IMR-90 (cell line): ENCODE data around the gene RAET1E. TPM values are rescaled to one million over a fixed set of nuclear protein-coding genes. Genes with fewer than 3 reads are reported as not detected.

Experiments
- ATAC-seq: fragments of 200-7000 bp; cut with Tn5 transposase; 2 replicates; pipeline ENCODE4 v1.9.1; 2020; ENCODE audit warnings: low read depth, mild to moderate bottlenecking, moderate library complexity
- BruUV-seq: library from RNA; stranded (reverse); fragments of 400-500 nt; replicated peaks from 2 replicates; lab custom pipeline; 2021; lab: Mats Ljungman, UMichigan
- CTCF ChIA-PET: fragments of 300-600 bp; formaldehyde crosslinking; extraction: SDS; loops from one replicate; lab custom pipeline; 2021; ENCODE audit warnings: antibody characterized with exemption; lab: Yijun Ruan, JAX
- POLR2A ChIA-PET: fragments of 300-600 bp; sonication (Branson Sonifier 250); formaldehyde crosslinking; loops from one replicate; lab custom pipeline; 2022; ENCODE audit warnings: antibody characterized with exemption; ENCODE audit not compliant: unreplicated experiment; lab: Charles Lee
- DNase-seq: peaks from one replicate; pipeline ENCODE4 v3.0.0; 2013
- H2AFZ ChIP-seq: replicated peaks from 2 replicates; pipeline ENCODE3; 2013; ENCODE audit warnings: low read length, mild to moderate bottlenecking; ENCODE audit not compliant: poor library complexity
- H2AK5ac ChIP-seq: 2 replicates; pipeline ENCODE4 v1.6.1; 2013; ENCODE audit warnings: low read depth, low read length, inconsistent platforms
- H2AK9ac ChIP-seq: replicated peaks from 2 replicates; pipeline ENCODE3; 2013; ENCODE audit warnings: mild to moderate bottlenecking, low read depth, low read length, moderate library complexity; ENCODE audit not compliant: poor library complexity
- H2BK120ac ChIP-seq: 2 replicates; pipeline ENCODE4 v1.6.1; 2013; ENCODE audit warnings: low read depth, low read length, inconsistent platforms
- H2BK15ac ChIP-seq: 3 replicates; pipeline ENCODE4 v1.6.1; 2013; ENCODE audit warnings: low read depth, low read length, inconsistent platforms
- H2BK20ac ChIP-seq: 2 replicates; pipeline ENCODE4 v1.6.1; 2013; ENCODE audit warnings: low read depth, mild to moderate bottlenecking, inconsistent platforms, low read length, moderate library complexity
- H2BK5ac ChIP-seq: 2 replicates; pipeline ENCODE4 v1.6.1; 2013; ENCODE audit warnings: mild to moderate bottlenecking, low read depth, low read length, inconsistent platforms; ENCODE audit not compliant: poor library complexity, severe bottlenecking
- H3K14ac ChIP-seq: replicated peaks from 2 replicates; pipeline ENCODE4 v1.6.1; 2013; ENCODE audit warnings: low read depth, low read length, inconsistent platforms
- H3K18ac ChIP-seq: 2 replicates; pipeline ENCODE4 v1.6.1; 2013; ENCODE audit warnings: low read depth, low read length, control low read depth
- H3K23ac ChIP-seq: 2 replicates; pipeline ENCODE4 v1.6.1; 2013; ENCODE audit warnings: low read depth, low read length, inconsistent platforms
- H3K27ac ChIP-seq: 2 replicates; pipeline ENCODE4 v1.5.1; 2013; ENCODE audit warnings: mild to moderate bottlenecking, control low read depth, low read length; ENCODE audit not compliant: insufficient read depth
- H3K27me3 ChIP-seq: 2 replicates; pipeline ENCODE4 v1.6.1; 2013; ENCODE audit warnings: low read length; ENCODE audit not compliant: control insufficient read depth, insufficient read depth
- H3K36me3 ChIP-seq: 2 replicates; pipeline ENCODE4 v1.6.1; 2013; ENCODE audit warnings: low read length, mixed read lengths; ENCODE audit not compliant: control insufficient read depth, insufficient read depth
- H3K4ac ChIP-seq: 2 replicates; pipeline ENCODE4 v1.6.1; 2013; ENCODE audit warnings: low read depth, low read length, inconsistent platforms
- H3K4me1 ChIP-seq: 2 replicates; pipeline ENCODE4 v1.6.1; 2013; ENCODE audit warnings: low read length, mixed read lengths; ENCODE audit not compliant: control insufficient read depth, insufficient read depth
- H3K4me2 ChIP-seq: 2 replicates; pipeline ENCODE4 v1.6.1; 2013; ENCODE audit warnings: low read depth, mild to moderate bottlenecking, control low read depth, low read length, moderate library complexity
- H3K4me3 ChIP-seq: 2 replicates; pipeline ENCODE4 v1.5.1; 2013; ENCODE audit warnings: low read depth, mild to moderate bottlenecking, control low read depth, low read length, moderate library complexity; ENCODE audit not compliant: insufficient read depth
- H3K56ac ChIP-seq: 2 replicates; pipeline ENCODE4 v1.6.1; 2013; ENCODE audit warnings: low read length, inconsistent platforms; ENCODE audit not compliant: insufficient read depth; ENCODE audit errors: extremely low read depth
- H3K79me1 ChIP-seq, 2 experiments: 2 replicates each; pipeline ENCODE4 v1.6.1; 2013; ENCODE audit warnings: low read length in 2 of 2, inconsistent platforms in 1 of 2, low read depth in 1 of 2
- H3K9ac ChIP-seq: 2 replicates; pipeline ENCODE4 v1.6.1; 2013; ENCODE audit warnings: low read depth, low read length, control low read depth
- H3K9me1 ChIP-seq: 2 replicates; pipeline ENCODE4 v1.6.1; 2013; ENCODE audit warnings: low read length, inconsistent platforms; ENCODE audit not compliant: insufficient read depth
- H3K9me3 ChIP-seq: 2 replicates; pipeline ENCODE4 v1.6.1; 2013; ENCODE audit warnings: low read length; ENCODE audit not compliant: control insufficient read depth, insufficient read depth
- H4K20me1 ChIP-seq: 2 replicates; pipeline ENCODE4 v1.6.1; 2013; ENCODE audit warnings: low read length, inconsistent platforms; ENCODE audit not compliant: insufficient read depth
- H4K5ac ChIP-seq: 2 replicates; pipeline ENCODE4 v1.6.1; 2013; ENCODE audit warnings: mild to moderate bottlenecking, low read depth, low read length, control low read depth
- H4K8ac ChIP-seq, 2 experiments: 2 replicates each; pipeline ENCODE4 v1.6.1; 2013; ENCODE audit warnings: low read depth in 2 of 2, low read length in 2 of 2, control low read depth in 1 of 2, inconsistent platforms in 1 of 2
- H4K91ac ChIP-seq: 2 replicates; pipeline ENCODE4 v1.6.1; 2013; ENCODE audit warnings: low read depth, low read length, inconsistent platforms; ENCODE audit not compliant: insufficient read depth
- BHLHE40 ChIP-seq: fragments of 150-350 bp; IDR thresholded peaks from 2 replicates; pipeline ENCODE4 v1.6.1; 2016; ENCODE audit warnings: mild to moderate bottlenecking, low read depth, low read length
- CEBPB ChIP-seq: IDR thresholded peaks from 2 replicates; pipeline ENCODE4 v1.6.1; 2012; ENCODE audit warnings: low read depth, low read length, improper control_type of control experiment
- CHD1 ChIP-seq: IDR thresholded peaks from 2 replicates; pipeline ENCODE4 v1.6.1; 2012; ENCODE audit warnings: low read depth, low read length, improper control_type of control experiment
- FOS ChIP-seq: fragments of 150-350 bp; IDR thresholded peaks from 2 replicates; pipeline ENCODE4 v1.6.1; 2016; ENCODE audit warnings: low read depth, low read length
- MAFK ChIP-seq: IDR thresholded peaks from 2 replicates; pipeline ENCODE4 v1.6.1; 2012; ENCODE audit warnings: low read depth, low read length, improper control_type of control experiment
- MAZ ChIP-seq: IDR thresholded peaks from 2 replicates; pipeline ENCODE4 v1.6.1; 2012; ENCODE audit warnings: low read depth, mild to moderate bottlenecking, low read length, improper control_type of control experiment, moderate library complexity, borderline replicate concordance
- MXI1 ChIP-seq: IDR thresholded peaks from 2 replicates; pipeline ENCODE4 v1.6.1; 2012; ENCODE audit warnings: low read depth, mild to moderate bottlenecking, low read length, moderate library complexity, borderline replicate concordance
- NFE2L2 ChIP-seq: fragments of 150-350 bp; IDR thresholded peaks from 2 replicates; pipeline ENCODE4 v1.6.1; 2016; ENCODE audit warnings: low read depth, mild to moderate bottlenecking, low read length
- POLR2A ChIP-seq: IDR thresholded peaks from 2 replicates; pipeline ENCODE4 v1.6.1; 2012; ENCODE audit warnings: mild to moderate bottlenecking, low read depth, low read length
- RAD21 ChIP-seq: IDR thresholded peaks from 2 replicates; pipeline ENCODE4 v1.6.1; 2012; ENCODE audit warnings: low read length, improper control_type of control experiment
- RCOR1 ChIP-seq: IDR thresholded peaks from 2 replicates; pipeline ENCODE4 v1.6.1; 2012; ENCODE audit warnings: mild to moderate bottlenecking, low read length, improper control_type of control experiment; ENCODE audit not compliant: insufficient replicate concordance
- RFX5 ChIP-seq: IDR thresholded peaks from 2 replicates; pipeline ENCODE4 v1.8.0; 2012; ENCODE audit warnings: low read depth, mild to moderate bottlenecking, low read length, moderate library complexity
- SMC3 ChIP-seq: fragments of 150-350 bp; IDR thresholded peaks from 2 replicates; pipeline ENCODE4 v1.6.1; 2016; ENCODE audit warnings: low read depth, mild to moderate bottlenecking, antibody characterized with exemption, low read length, moderate library complexity
- WGBS, 2 experiments: methylation state at CpG; one replicate each; pipeline versions ENCODE4 v1.1.5 to v1.1.7; 2013; ENCODE audit warnings: missing lambda C conversion rate in 2 of 2; ENCODE audit not compliant: insufficient read length in 1 of 2; ENCODE audit errors: extremely low coverage in 2 of 2; 5-methylcytosine and 5-hydroxymethylcytosine counted together
- dilution Hi-C: fragments of 300-500 bp; cut with HindIII; formaldehyde crosslinking; loops from one replicate; pipeline ENCODE4 v1.14.3; 2018; ENCODE audit warnings: low sequenced_read_pairs; ENCODE audit not compliant: unreplicated experiment
- in situ Hi-C: fragments of 300-500 bp; cut with MboI; formaldehyde crosslinking; loops from 3 replicates; pipeline ENCODE4 v1.14.3; 2019; ENCODE audit warnings: low sequenced_read_pairs, inconsistent platforms, mixed read lengths
- intact Hi-C: fragments of 100-400 bp; cut with micrococcal nuclease; formaldehyde crosslinking; loops from 2 replicates; pipeline ENCODE4 v1.10.0; 2022
- polyA plus RNA-seq, 3 experiments: library from polyadenylated mRNA; depleted of rRNA; stranded (reverse); fragments of >200 nt; gene quantifications; 2 replicates each; pipeline ENCODE4 v1.2.3, GENCODE V29; 2012; ENCODE audit warnings: low replicate concordance in 1 of 3
- total RNA-seq: library from RNA; depleted of rRNA; stranded (reverse); fragments of >200 nt; gene quantifications from 2 replicates; pipeline ENCODE4 v1.2.3, GENCODE V29; 2012
- TF ChIP-seq, protein P1 (sequence below): fragments of 150-350 bp; IDR thresholded peaks from 2 replicates; pipeline ENCODE4 v1.6.1; 2016; ENCODE audit warnings: low read depth, mild to moderate bottlenecking, low read length, moderate library complexity, borderline replicate concordance
- TF ChIP-seq, protein P2 (sequence below): fragments of 150-350 bp; IDR thresholded peaks from 2 replicates; pipeline ENCODE4 v1.6.1; 2017; ENCODE audit warnings: mild to moderate bottlenecking, antibody characterized with exemption, low read length, low read depth
- TF ChIP-seq, protein P3 (sequence below): conservative IDR thresholded peaks from 2 replicates; pipeline ENCODE4 v1.5.1; 2012; ENCODE audit warnings: mild to moderate bottlenecking, low read depth, low read length, improper control_type of control experiment

The RAET1E gene
- total and polyA plus RNA-seq, 2 of the 4 experiments (the other 2 are of a cell fraction), result not detected

DNA sequence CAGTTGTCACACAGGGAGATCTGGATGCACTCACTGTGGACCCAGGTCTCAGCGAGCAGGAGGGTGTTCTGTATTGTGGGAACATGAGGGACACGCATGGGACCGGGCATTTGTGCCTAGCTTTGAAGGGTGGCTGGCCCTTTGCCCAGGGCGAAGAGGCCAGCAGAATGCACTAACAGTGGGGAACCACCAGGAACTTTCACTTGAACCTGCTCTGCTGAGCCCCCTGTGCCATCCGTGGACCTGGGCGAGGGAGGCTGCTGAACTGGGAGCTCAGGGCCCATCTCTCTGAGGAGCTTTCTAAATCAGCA is 42.7 kb upstream of the RAET1E start:
- ChIA-PET CTCF (interaction anchor here (0.6 kb wide), 1 partner anchor 99 kb away, joined by 4 read pairs; no protein-coding TSS in a partner anchor), POLR2A (no interaction called here)
- Histone ChIP-seq H3K18ac (no peak overlapping the region), H3K4me1 (peaks cover 4% of the 10 kb centered on the region; the same call in 1 of the 2 replicates), H3K14ac (no peak overlapping the region), H3K56ac (no peak overlapping the region), H2AK5ac (no peak overlapping the region), H2AK9ac (no peak overlapping the region), H3K23ac (no peak overlapping the region), H3K4ac (no peak overlapping the region), H3K9ac (no peak overlapping the region), H4K20me1 (no peaks in the 10 kb centered on the region), H2BK120ac (no peak overlapping the region), H2AFZ (no peak overlapping the region), H3K36me3 (no peaks in the 10 kb centered on the region), H2BK5ac (no peak overlapping the region), H3K9me3 (no peaks in the 10 kb centered on the region), H3K79me1 (peaks cover 0 to 2% of the 10 kb centered on the region in 2 experiments; a peak in 1 of 4 replicates), H3K27ac (no peak overlapping the region), H4K5ac (no peak overlapping the region), H3K9me1 (no peaks in the 10 kb centered on the region), H4K8ac (no peak overlapping the region), H2BK20ac (no peak overlapping the region), H3K4me2 (no peak overlapping the region), H4K91ac (no peak overlapping the region), H3K27me3 (peaks cover 39% of the 10 kb centered on the region), H2BK15ac (no peak overlapping the region), H3K4me3 (no peak overlapping the region)
- WGBS, 2 experiments, result 39% methylated on average over 4 of the region's 6 CpGs; no CpG with 5 or more reads in 1 of the 2 experiments
- intact Hi-C loops, result no loop called here
- no peak for TF ChIP-seq NFE2L2
- TF ChIP-seq MAZ, result no peak
- no peak for TF ChIP-seq MAFK
- TF ChIP-seq, protein P1, sequence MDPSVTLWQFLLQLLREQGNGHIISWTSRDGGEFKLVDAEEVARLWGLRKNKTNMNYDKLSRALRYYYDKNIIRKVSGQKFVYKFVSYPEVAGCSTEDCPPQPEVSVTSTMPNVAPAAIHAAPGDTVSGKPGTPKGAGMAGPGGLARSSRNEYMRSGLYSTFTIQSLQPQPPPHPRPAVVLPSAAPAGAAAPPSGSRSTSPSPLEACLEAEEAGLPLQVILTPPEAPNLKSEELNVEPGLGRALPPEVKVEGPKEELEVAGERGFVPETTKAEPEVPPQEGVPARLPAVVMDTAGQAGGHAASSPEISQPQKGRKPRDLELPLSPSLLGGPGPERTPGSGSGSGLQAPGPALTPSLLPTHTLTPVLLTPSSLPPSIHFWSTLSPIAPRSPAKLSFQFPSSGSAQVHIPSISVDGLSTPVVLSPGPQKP, result no peak
- TF ChIP-seq, protein P2, sequence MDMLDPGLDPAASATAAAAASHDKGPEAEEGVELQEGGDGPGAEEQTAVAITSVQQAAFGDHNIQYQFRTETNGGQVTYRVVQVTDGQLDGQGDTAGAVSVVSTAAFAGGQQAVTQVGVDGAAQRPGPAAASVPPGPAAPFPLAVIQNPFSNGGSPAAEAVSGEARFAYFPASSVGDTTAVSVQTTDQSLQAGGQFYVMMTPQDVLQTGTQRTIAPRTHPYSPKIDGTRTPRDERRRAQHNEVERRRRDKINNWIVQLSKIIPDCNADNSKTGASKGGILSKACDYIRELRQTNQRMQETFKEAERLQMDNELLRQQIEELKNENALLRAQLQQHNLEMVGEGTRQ, result no peak
- no peak for TF ChIP-seq RCOR1
- no peak for TF ChIP-seq POLR2A
- TF ChIP-seq, protein P3, sequence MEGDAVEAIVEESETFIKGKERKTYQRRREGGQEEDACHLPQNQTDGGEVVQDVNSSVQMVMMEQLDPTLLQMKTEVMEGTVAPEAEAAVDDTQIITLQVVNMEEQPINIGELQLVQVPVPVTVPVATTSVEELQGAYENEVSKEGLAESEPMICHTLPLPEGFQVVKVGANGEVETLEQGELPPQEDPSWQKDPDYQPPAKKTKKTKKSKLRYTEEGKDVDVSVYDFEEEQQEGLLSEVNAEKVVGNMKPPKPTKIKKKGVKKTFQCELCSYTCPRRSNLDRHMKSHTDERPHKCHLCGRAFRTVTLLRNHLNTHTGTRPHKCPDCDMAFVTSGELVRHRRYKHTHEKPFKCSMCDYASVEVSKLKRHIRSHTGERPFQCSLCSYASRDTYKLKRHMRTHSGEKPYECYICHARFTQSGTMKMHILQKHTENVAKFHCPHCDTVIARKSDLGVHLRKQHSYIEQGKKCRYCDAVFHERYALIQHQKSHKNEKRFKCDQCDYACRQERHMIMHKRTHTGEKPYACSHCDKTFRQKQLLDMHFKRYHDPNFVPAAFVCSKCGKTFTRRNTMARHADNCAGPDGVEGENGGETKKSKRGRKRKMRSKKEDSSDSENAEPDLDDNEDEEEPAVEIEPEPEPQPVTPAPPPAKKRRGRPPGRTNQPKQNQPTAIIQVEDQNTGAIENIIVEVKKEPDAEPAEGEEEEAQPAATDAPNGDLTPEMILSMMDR, result no peak
- TF ChIP-seq RFX5, result no peak
- TF ChIP-seq CHD1, result no peak
- no peak for TF ChIP-seq RAD21
- TF ChIP-seq BHLHE40, result no peak
- TF ChIP-seq SMC3, result no peak
- TF ChIP-seq FOS, result no peak
- TF ChIP-seq MXI1, result no peak
- no peak for TF ChIP-seq CEBPB
- ATAC-seq (no peak), DNase-seq (no peak)
- in situ Hi-C loops, result loop anchor here (25.0 kb wide), 1 partner anchor 397 kb away; no protein-coding TSS in a partner anchor
- dilution Hi-C loops, result no loop called here
- BruUV-seq, result no TSS peak
